Retina (tissue), 1 donor: ENCODE measurements around the gene APPBP2.
"Not testable (repeated sequence)": the region's sequence is repeated elsewhere in the genome, so short reads cannot be mapped to it uniquely, and the experiment has no call there.

Experiments used
- DNase-seq: peaks from one replicate; pipeline ENCODE4 v3.0.0-alpha.2; 2016

Gene APPBP2

GRCh38 chr17:60525685-60526514 lies at the start of gene APPBP2:
TSS of gene APPBP2 (minus strand) at chr17:60526242. CDS start at chr17:60525931, 311 bp downstream.
- peak; percentile 99 for DNase-seq

GRCh38 chr17:60573236-60574051 lies 47.4 kb upstream of the APPBP2 start:
- DNase-seq, result no peak

- DNase-seq, result no peak
Observed at GRCh38 chr17:60565233-60565632, 39.2 kb upstream of the APPBP2 start.

- no peak for DNase-seq
Observed at GRCh38 chr17:60563743-60564142, 37.7 kb upstream of the APPBP2 start.

- DNase-seq, result no peak
Observed at GRCh38 chr17:60562421-60562820, 36.4 kb upstream of the APPBP2 start.

- no peak for DNase-seq
Observed at GRCh38 chr17:60560860-60561257, 34.8 kb upstream of the APPBP2 start.

GRCh38 chr17:60559995-60560859 lies 34.2 kb upstream of the APPBP2 start:
- no peak for DNase-seq

GRCh38 chr17:60559659-60559994 lies 33.6 kb upstream of the APPBP2 start:
- no peak for DNase-seq

- peak; percentile 13 for DNase-seq
Observed at GRCh38 chr17:60557805-60558204, 31.8 kb upstream of the APPBP2 start.

- DNase-seq, result no peak
Observed at GRCh38 chr17:60555786-60556185, 29.7 kb upstream of the APPBP2 start.

GRCh38 chr17:60554377-60554788 lies 28.3 kb upstream of the APPBP2 start:
- DNase-seq, result no peak

GRCh38 chr17:60552255-60552654 lies 26.2 kb upstream of the APPBP2 start:
- not testable (repeated sequence) for DNase-seq

- no peak for DNase-seq
Observed at GRCh38 chr17:60548990-60549389, 22.9 kb upstream of the APPBP2 start.

GRCh38 chr17:60545465-60546191 lies 19.6 kb upstream of the APPBP2 start:
- no peak for DNase-seq

GRCh38 chr17:60542071-60542470 lies 16.0 kb upstream of the APPBP2 start:
- DNase-seq, result no peak

GRCh38 chr17:60540460-60540859 lies 14.4 kb upstream of the APPBP2 start:
- DNase-seq, result no peak

GRCh38 chr17:60539807-60540206 lies 13.8 kb upstream of the APPBP2 start:
- no peak for DNase-seq

GRCh38 chr17:60538726-60539125 lies 12.7 kb upstream of the APPBP2 start:
- no peak for DNase-seq

GRCh38 chr17:60535382-60536279 lies 9.6 kb upstream of the APPBP2 start:
- DNase-seq, result no peak

GRCh38 chr17:60534613-60535157 lies 8.6 kb upstream of the APPBP2 start:
- DNase-seq, result no peak

- DNase-seq, result no peak
Observed at GRCh38 chr17:60534010-60534555, 8.0 kb upstream of the APPBP2 start.
